ENCODE measurements around the gene UFL1. TPM values are rescaled to one million over a fixed set of nuclear protein-coding genes. Genes with fewer than 3 reads are reported as not detected.
"Not testable (repeated sequence)": the region's sequence is repeated elsewhere in the genome, so short reads cannot be mapped to it uniquely, and the experiment has no call there.

UFL1 gene
- total RNA-seq: 10 to 100 TPM; 18.8 to 24.4 TPM
- 29.4 TPM for polyA plus RNA-seq (2013, experiment 1 of 2)
- 29.2 TPM for polyA plus RNA-seq (2013, experiment 2 of 2)
- long read RNA-seq, experiment 1, partial matches to known transcripts: 9 of 16 reads
- long read RNA-seq, experiment 1, other reads (novel, unspliced or antisense): 6 of 16 reads
- long read RNA-seq, experiment 2, full-length matches to known transcripts: 37 of 56 reads
- long read RNA-seq, experiment 2, partial matches to known transcripts: 12 of 56 reads
- long read RNA-seq, experiment 2, other reads (novel, unspliced or antisense): 7 of 56 reads
- long read RNA-seq, experiment 3, full-length matches to known transcripts: 27 of 117 reads
- long read RNA-seq, experiment 3, partial matches to known transcripts: 72 of 117 reads
- long read RNA-seq, experiment 3, other reads (novel, unspliced or antisense): 18 of 117 reads
- long read RNA-seq, experiment 4, full-length matches to known transcripts: 2 of 79 reads
- long read RNA-seq, experiment 4, partial matches to known transcripts: 73 of 79 reads
- long read RNA-seq, experiment 4, other reads (novel, unspliced or antisense): 4 of 79 reads

GRCh38 chr6:96521644-96522464 is at the start of gene UFL1:
UFL1 (plus strand) TSS chr6:96521806; CDS start chr6:96521874, 68 bp downstream.
- DNase-seq: peak; percentile 96
- H3K27me3 Mint-ChIP-seq (ENCODE audit: insufficient read depth): no peaks in the 10 kb centered on the region
- H3K4me1 ChIP-seq (ENCODE audit: control insufficient read depth, insufficient read depth, low read length): peaks cover 4% of the 10 kb centered on the region
- peak within 1 kb of the TSS; percentile 88 for H3K9ac ChIP-seq (ENCODE audit: extremely low read depth, low read length, poor library complexity, severe bottlenecking)
- peak within 1 kb of the TSS; percentile 99 for H3K4me3 Mint-ChIP-seq
- peaks cover 19% of the 10 kb centered on the region for H3K4me1 Mint-ChIP-seq
- H3K4me3 ChIP-seq (ENCODE audit: low read length): peak within 1 kb of the TSS; percentile 99
- H3K9me3 ChIP-seq (ENCODE audit: control insufficient read depth, low read length): no peaks in the 10 kb centered on the region
- TF ChIP-seq CTCF (conservative IDR thresholded peaks at IDR 0.05): peak; percentile 11
- WGBS, 2 experiments (ENCODE audit: insufficient coverage in 1 of 2, insufficient read length in 1 of 2): 0% methylated on average over 1 to 63 of the region's 63 CpGs
- H3K27ac ChIP-seq (ENCODE audit: low read depth, low read length): peak within 1 kb of the TSS; percentile 90
- H3K36me3 Mint-ChIP-seq (ENCODE audit: low read depth): peaks cover 14% of the 10 kb centered on the region
- peaks cover 30% of the 10 kb centered on the region for H3K36me3 ChIP-seq (ENCODE audit: control insufficient read depth, insufficient read depth, low read length)
- peak within 1 kb of the TSS; percentile 99 for H3K27ac Mint-ChIP-seq
- no peaks in the 10 kb centered on the region for H3K27me3 ChIP-seq (ENCODE audit: control insufficient read depth, insufficient read depth, low read length, poor library complexity, severe bottlenecking)
- no peaks in the 10 kb centered on the region for H3K9me3 Mint-ChIP-seq

GRCh38 chr6:96472291-96472690 is 49.3 kb upstream of the UFL1 start:
- H3K9me3 Mint-ChIP-seq; H3K36me3 Mint-ChIP-seq (ENCODE audit: low read depth): not testable (repeated sequence)

GRCh38 chr6:96478695-96479094 is 42.9 kb upstream of the UFL1 start:
- no peak for TF ChIP-seq CTCF (conservative IDR thresholded peaks at IDR 0.05)
- no peaks in the 10 kb centered on the region for H3K36me3 ChIP-seq (ENCODE audit: control insufficient read depth, insufficient read depth, low read length)
- H3K27ac ChIP-seq (ENCODE audit: low read depth, low read length): no peak overlapping the region
- WGBS, 2 experiments (ENCODE audit: insufficient coverage in 1 of 2, insufficient read length in 1 of 2): 90 to 92% methylated on average over 1 to 5 of the region's 5 CpGs
- no peak overlapping the region for H3K4me3 ChIP-seq (ENCODE audit: low read length)
- DNase-seq: no peak
- Mint-ChIP-seq H3K9me3 (peaks cover 8% of the 10 kb centered on the region), H3K36me3 (ENCODE audit: low read depth) (no peaks in the 10 kb centered on the region), H3K27me3 (ENCODE audit: insufficient read depth) (no peaks in the 10 kb centered on the region), H3K27ac (no peak overlapping the region), H3K4me3 (no peak overlapping the region), H3K4me1 (no peaks in the 10 kb centered on the region)
- H3K9me3 ChIP-seq (ENCODE audit: control insufficient read depth, low read length): no peaks in the 10 kb centered on the region
- no peaks in the 10 kb centered on the region for H3K27me3 ChIP-seq (ENCODE audit: control insufficient read depth, insufficient read depth, low read length, poor library complexity, severe bottlenecking)
- no peak overlapping the region for H3K9ac ChIP-seq (ENCODE audit: extremely low read depth, low read length, poor library complexity, severe bottlenecking)
- no peaks in the 10 kb centered on the region for H3K4me1 ChIP-seq (ENCODE audit: control insufficient read depth, insufficient read depth, low read length)

More at GRCh38 chr6:96472291-96472690, 49.3 kb upstream of the UFL1 start:
- not testable (repeated sequence) for H3K9ac ChIP-seq (ENCODE audit: extremely low read depth, low read length, poor library complexity, severe bottlenecking); H3K27me3 ChIP-seq (ENCODE audit: control insufficient read depth, insufficient read depth, low read length, poor library complexity, severe bottlenecking); H3K4me1 Mint-ChIP-seq; H3K4me1 ChIP-seq (ENCODE audit: control insufficient read depth, insufficient read depth, low read length); H3K4me3 Mint-ChIP-seq; H3K9me3 ChIP-seq (ENCODE audit: control insufficient read depth, low read length); DNase-seq; H3K36me3 ChIP-seq (ENCODE audit: control insufficient read depth, insufficient read depth, low read length); H3K4me3 ChIP-seq (ENCODE audit: low read length); H3K27ac Mint-ChIP-seq; H3K27ac ChIP-seq (ENCODE audit: low read depth, low read length); H3K27me3 Mint-ChIP-seq (ENCODE audit: insufficient read depth)
- WGBS, 2 experiments (ENCODE audit: insufficient coverage in 1 of 2, insufficient read length in 1 of 2): 71 to 83% methylated on average over 1 to 2 of the region's 2 CpGs
